H9 (cell line): ENCODE results near the gene MEFV. TPM values are rescaled to one million over a fixed set of nuclear protein-coding genes. Genes with fewer than 3 reads are reported as not detected.

Experiments used
- DNase-seq: peaks from one replicate; pipeline ENCODE4 v3.0.0-alpha.2; 2017
- H2AFZ ChIP-seq: one replicate; pipeline ENCODE4 v1.6.1; 2013; ENCODE audit warnings: mild to moderate bottlenecking, low read length, control low read depth, moderate library complexity
- H2AK5ac ChIP-seq: 2 replicates; pipeline ENCODE4 v1.6.1; 2013; ENCODE audit warnings: low read length, control low read depth, mixed read lengths; ENCODE audit not compliant: insufficient read length
- H2BK120ac ChIP-seq: one replicate; pipeline ENCODE4 v1.6.1; 2013; ENCODE audit warnings: low read depth, mild to moderate bottlenecking, low read length, control low read depth, inconsistent platforms; ENCODE audit not compliant: poor library complexity, severe bottlenecking
- H2BK12ac ChIP-seq: 2 replicates; pipeline ENCODE4 v1.6.1; 2013; ENCODE audit warnings: low read length, control low read depth, mixed read lengths, low read depth; ENCODE audit not compliant: insufficient read length
- H2BK15ac ChIP-seq: 2 replicates; pipeline ENCODE4 v1.6.1; 2013; ENCODE audit warnings: low read depth, low read length, control low read depth
- H2BK20ac ChIP-seq: one replicate; pipeline ENCODE4 v1.6.1; 2013; ENCODE audit warnings: low read depth, mild to moderate bottlenecking, low read length, control low read depth, inconsistent platforms; ENCODE audit not compliant: poor library complexity, severe bottlenecking
- H2BK5ac ChIP-seq: 2 replicates; pipeline ENCODE4 v1.6.1; 2013; ENCODE audit warnings: low read length, control low read depth, mixed read lengths; ENCODE audit not compliant: insufficient read length
- H3K14ac ChIP-seq: 2 replicates; pipeline ENCODE4 v1.6.1; 2013; ENCODE audit warnings: low read length, control low read depth; ENCODE audit not compliant: insufficient read depth
- H3K18ac ChIP-seq: 2 replicates; pipeline ENCODE4 v1.6.1; 2013; ENCODE audit warnings: low read depth, mild to moderate bottlenecking, mixed read lengths, low read length, control low read depth; ENCODE audit not compliant: insufficient read length
- H3K23ac ChIP-seq: 2 replicates; pipeline ENCODE4 v1.6.1; 2013; ENCODE audit warnings: low read length, control low read depth, mixed read lengths, low read depth; ENCODE audit not compliant: insufficient read length
- H3K23me2 ChIP-seq: 2 replicates; pipeline ENCODE4 v1.6.1; 2013; ENCODE audit warnings: low read depth, mild to moderate bottlenecking, mixed read lengths, low read length, control low read depth; ENCODE audit not compliant: insufficient read length, poor library complexity, severe bottlenecking
- H3K27ac ChIP-seq: 2 replicates; pipeline ENCODE4 v1.5.1; 2013; ENCODE audit warnings: low read length, control low read depth, mixed read lengths, low read depth; ENCODE audit not compliant: insufficient read length
- H3K27me3 ChIP-seq: 2 replicates; pipeline ENCODE4 v1.6.1; 2013; ENCODE audit warnings: low read length, control low read depth, inconsistent platforms; ENCODE audit not compliant: insufficient read depth
- H3K4ac ChIP-seq: 2 replicates; pipeline ENCODE4 v1.6.1; 2013; ENCODE audit warnings: low read depth, mild to moderate bottlenecking, control low read depth, inconsistent platforms, low read length, moderate library complexity
- H3K4me1 ChIP-seq: 2 replicates; pipeline ENCODE4 v1.6.1; 2013; ENCODE audit warnings: low read length, control low read depth, inconsistent platforms; ENCODE audit not compliant: insufficient read depth
- H3K4me2 ChIP-seq: 2 replicates; pipeline ENCODE4 v1.6.1; 2013; ENCODE audit warnings: low read length, control low read depth, mixed read lengths; ENCODE audit not compliant: insufficient read length, insufficient read depth
- H3K56ac ChIP-seq: 2 replicates; pipeline ENCODE4 v1.6.1; 2013; ENCODE audit warnings: low read depth, mild to moderate bottlenecking, mixed read lengths, low read length, control low read depth; ENCODE audit not compliant: insufficient read length
- H3K79me1 ChIP-seq: 2 replicates; pipeline ENCODE4 v1.6.1; 2013; ENCODE audit warnings: low read depth, mild to moderate bottlenecking, moderate library complexity, low read length, control low read depth, inconsistent platforms; ENCODE audit not compliant: insufficient read depth, poor library complexity, severe bottlenecking
- H3K79me2 ChIP-seq: 2 replicates; pipeline ENCODE4 v1.6.1; 2013; ENCODE audit warnings: low read length, control low read depth, inconsistent platforms; ENCODE audit not compliant: insufficient read depth
- H3K9ac ChIP-seq: 2 replicates; pipeline ENCODE4 v1.6.1; 2013; ENCODE audit warnings: low read length, control low read depth, mixed read lengths; ENCODE audit not compliant: insufficient read length; ENCODE audit errors: extremely low read depth
- H3K9me3 ChIP-seq: one replicate; pipeline ENCODE4 v1.6.1; 2013; ENCODE audit warnings: low read depth, low read length, inconsistent platforms; ENCODE audit not compliant: control insufficient read depth
- H3T11ph ChIP-seq: one replicate; pipeline ENCODE4 v1.6.1; 2013; ENCODE audit warnings: mild to moderate bottlenecking, low read length, control low read depth, inconsistent platforms
- H4K20me1 ChIP-seq: one replicate; pipeline ENCODE4 v1.6.1; 2013; ENCODE audit not compliant: control insufficient read depth, insufficient read length, insufficient read depth
- H4K5ac ChIP-seq: 2 replicates; pipeline ENCODE4 v1.6.1; 2013; ENCODE audit warnings: low read depth, mild to moderate bottlenecking, mixed read lengths, low read length, control low read depth; ENCODE audit not compliant: insufficient read length
- H4K8ac ChIP-seq: replicated peaks from 2 replicates; pipeline ENCODE4 v1.6.1; 2013; ENCODE audit warnings: low read length, control low read depth, mixed read lengths, low read depth; ENCODE audit not compliant: insufficient read length
- H4K91ac ChIP-seq: 2 replicates; pipeline ENCODE4 v1.6.1; 2013; ENCODE audit warnings: low read depth, mild to moderate bottlenecking, moderate library complexity, mixed read lengths, low read length, control low read depth; ENCODE audit not compliant: insufficient read length
- H3K27ac Mint-ChIP-seq, 3 experiments: 2 replicates in 2 of 3; 3 replicates in 1 of 3; pipeline ENCODE4 v1.8.0; 2020 to 2021; ENCODE audit warnings: mixed read lengths in 3 of 3, mild to moderate bottlenecking in 1 of 3, moderate library complexity in 1 of 3
- H3K27me3 Mint-ChIP-seq: 2 replicates; pipeline ENCODE4 v1.8.0; 2021; ENCODE audit warnings: low read depth, mild to moderate bottlenecking, moderate library complexity, mixed read lengths
- H3K36me3 Mint-ChIP-seq, 3 experiments: 2 replicates in 2 of 3; 3 replicates in 1 of 3; pipeline ENCODE4 v1.8.0; 2020 to 2021; ENCODE audit warnings: low read depth in 3 of 3, mixed read lengths in 3 of 3; ENCODE audit not compliant: insufficient read depth in 1 of 3
- H3K4me1 Mint-ChIP-seq, 2 experiments: 2 replicates each; pipeline ENCODE4 v1.8.0; 2020; ENCODE audit warnings: mixed read lengths in 2 of 2
- H3K4me3 Mint-ChIP-seq, 2 experiments: 2 replicates in 1 of 2; 3 replicates in 1 of 2; pipeline ENCODE4 v1.8.0; 2020 to 2021; ENCODE audit warnings: mild to moderate bottlenecking in 2 of 2, mixed read lengths in 2 of 2, moderate library complexity in 1 of 2
- H3K9me3 Mint-ChIP-seq, 2 experiments: 2 replicates in 1 of 2; 3 replicates in 1 of 2; pipeline ENCODE4 v1.8.0; 2020; ENCODE audit warnings: mild to moderate bottlenecking in 2 of 2, mixed read lengths in 2 of 2, moderate library complexity in 1 of 2
- CTCF ChIP-seq: fragments of 200-600 bp; sonication (generic); conservative IDR thresholded peaks from 3 replicates; pipeline ENCODE4 v1.8.0; 2021; ENCODE audit warnings: antibody characterized with exemption, mild to moderate bottlenecking
- WGBS: extraction: QIAGEN DNeasy Blood & Tissue Kit; methylation state at CpG from one replicate; pipeline ENCODE4 v1.1.7; 2013; ENCODE audit warnings: missing lambda C conversion rate, low lambda C conversion rate, mixed read lengths; ENCODE audit not compliant: insufficient read length; ENCODE audit errors: extremely low coverage; 5-methylcytosine and 5-hydroxymethylcytosine counted together
- total RNA-seq: library from RNA; stranded (reverse); gene quantifications from 2 replicates; pipeline ENCODE4 v1.2.1, GENCODE V29; 2021

MEFV gene
- total RNA-seq, 1 experiment from 2014 or later, result not detected

GRCh38 chr16:3249451-3249850 lies 7.0 kb downstream of the MEFV start:
- Histone ChIP-seq H3K14ac (no peak overlapping the region), H2BK120ac (no peak overlapping the region), H3K27me3 (no peaks in the 10 kb centered on the region), H3K9ac (no peak overlapping the region), H3K79me1 (no peaks in the 10 kb centered on the region), H3K23me2 (no peaks in the 10 kb centered on the region), H2BK12ac (no peak overlapping the region), H3K4me1 (no peaks in the 10 kb centered on the region), H2BK5ac (no peak overlapping the region), H3K56ac (no peak overlapping the region), H2BK20ac (no peak overlapping the region), H2AK5ac (no peak overlapping the region), H4K8ac (no peak overlapping the region), H3K4ac (no peak overlapping the region), H3K4me2 (no peak overlapping the region), H2AFZ (no peak overlapping the region), H3K9me3 (no peaks in the 10 kb centered on the region), H3T11ph (no peak overlapping the region), H3K18ac (no peak overlapping the region), H3K79me2 (no peaks in the 10 kb centered on the region), H4K5ac (no peak overlapping the region), H4K20me1 (no peaks in the 10 kb centered on the region), H3K23ac (no peak overlapping the region), H4K91ac (no peak overlapping the region), H2BK15ac (no peak overlapping the region), H3K27ac (no peak overlapping the region)
- Mint-ChIP-seq H3K4me3 (no peak overlapping the region), H3K27me3 (peaks cover 9% of the 10 kb centered on the region), H3K4me1 (no peaks in the 10 kb centered on the region), H3K9me3 (peaks cover 61 to 75% of the 10 kb centered on the region in 2 experiments), H3K27ac (no peak overlapping the region), H3K36me3 (peaks cover 0 to 4% (median 0%) of the 10 kb centered on the region in 3 experiments; a peak in 2 of 7 replicates)
- no peak for DNase-seq
- no peak for TF ChIP-seq CTCF
- WGBS, result no CpG with 5 or more reads among the region's 14 CpGs
